Inflammatory macrophage treated with lipopolysaccharide for 1 hour (primary cell): ENCODE measurements around the gene HBZ.
A peak's percentile ranks its signal among the peaks of the same experiment; 100 is the strongest.
"Not testable (repeated sequence)": the region's sequence is repeated elsewhere in the genome, so short reads cannot be mapped to it uniquely, and the experiment has no call there.

Experiments used
- DNase-seq, 2 donors: peaks; one replicate each; pipeline ENCODE4 v3.0.0-alpha.2; 2020 to 2022

The HBZ gene

GRCh38 chr16:138049-138417, 14.4 kb upstream of the HBZ start:
- no peak for DNase-seq

DNA sequence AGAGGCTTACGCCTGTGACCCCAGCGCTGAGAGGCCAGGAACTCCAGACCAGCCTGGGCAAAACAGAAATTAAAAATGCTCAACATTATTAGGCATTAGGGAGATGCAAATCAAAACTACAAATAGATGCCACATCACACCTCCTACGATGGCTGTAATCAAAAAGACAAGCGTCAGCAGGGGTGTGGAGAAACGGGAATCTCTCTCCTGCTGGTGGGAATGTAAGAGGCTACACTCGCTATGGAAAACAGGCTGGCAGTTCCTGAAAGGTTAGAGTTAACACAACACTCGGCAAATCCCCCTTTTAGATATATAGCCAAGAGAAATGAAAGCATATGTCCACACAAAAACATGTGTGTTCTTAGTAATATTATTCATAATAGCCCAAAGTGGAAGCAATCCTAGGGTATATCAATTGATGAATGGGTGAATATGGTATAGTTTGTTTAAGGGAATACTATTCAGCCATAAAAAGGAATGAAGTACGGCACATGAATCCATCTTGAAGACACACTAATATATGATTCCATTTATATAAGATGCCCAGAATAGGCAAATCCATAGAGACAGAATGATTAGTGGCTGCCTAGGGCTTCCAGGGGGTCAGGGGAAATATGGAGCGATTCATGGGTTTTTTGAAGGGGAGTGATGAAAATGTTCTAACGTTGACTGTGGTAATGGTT, 12.1 kb upstream of the HBZ start:
- no peak for DNase-seq

DNA sequence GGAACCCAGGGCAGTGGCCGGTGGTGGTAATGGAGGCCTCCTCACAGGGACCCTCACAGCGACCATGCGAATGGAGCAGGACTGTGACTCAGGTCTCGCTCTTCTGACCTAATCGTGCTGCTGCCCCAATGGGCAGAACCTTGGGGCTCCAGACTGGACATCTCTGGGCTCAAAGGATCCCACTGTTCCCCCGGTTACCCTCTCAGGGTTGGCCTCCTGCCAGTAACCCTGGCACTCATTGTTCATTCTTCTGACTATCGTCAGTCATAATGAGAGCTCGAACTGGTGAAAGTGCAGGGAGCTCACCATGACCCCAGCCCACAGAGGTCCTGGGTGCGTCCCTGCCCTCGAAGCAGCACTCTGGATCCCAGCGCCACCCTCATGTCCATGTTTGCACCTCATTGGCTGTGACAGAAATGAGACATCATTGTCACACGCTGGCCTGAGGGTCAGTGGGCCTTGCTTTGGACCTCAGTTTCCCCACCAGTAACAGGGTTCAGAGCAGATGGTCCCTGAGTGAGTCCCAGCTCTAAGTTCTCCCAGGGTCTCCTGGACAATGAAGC, 10.0 kb upstream of the HBZ start:
- DNase-seq, result no peak

DNA sequence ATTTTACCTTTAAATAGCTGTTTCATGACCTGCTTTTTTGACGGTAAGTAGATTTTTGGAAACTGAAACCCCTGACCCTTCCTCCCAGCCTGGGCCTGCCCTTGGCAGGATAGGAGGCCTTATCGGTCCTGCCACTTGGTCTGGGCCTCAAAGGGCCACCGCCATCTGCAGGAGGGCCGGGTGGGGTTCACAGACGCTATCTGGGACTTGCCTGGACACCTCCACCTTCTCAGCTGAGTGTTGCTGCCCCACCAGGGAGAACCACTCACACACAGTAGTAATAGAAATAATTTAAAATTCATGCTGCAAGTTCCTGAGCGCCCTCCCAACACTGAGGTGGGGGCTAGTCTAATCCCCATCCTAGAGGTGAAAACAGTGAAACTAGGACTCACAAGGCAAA, 9.4 kb upstream of the HBZ start:
- no peak for DNase-seq

GRCh38 chr16:143456-143855, 9.0 kb upstream of the HBZ start:
- no peak for DNase-seq

DNA sequence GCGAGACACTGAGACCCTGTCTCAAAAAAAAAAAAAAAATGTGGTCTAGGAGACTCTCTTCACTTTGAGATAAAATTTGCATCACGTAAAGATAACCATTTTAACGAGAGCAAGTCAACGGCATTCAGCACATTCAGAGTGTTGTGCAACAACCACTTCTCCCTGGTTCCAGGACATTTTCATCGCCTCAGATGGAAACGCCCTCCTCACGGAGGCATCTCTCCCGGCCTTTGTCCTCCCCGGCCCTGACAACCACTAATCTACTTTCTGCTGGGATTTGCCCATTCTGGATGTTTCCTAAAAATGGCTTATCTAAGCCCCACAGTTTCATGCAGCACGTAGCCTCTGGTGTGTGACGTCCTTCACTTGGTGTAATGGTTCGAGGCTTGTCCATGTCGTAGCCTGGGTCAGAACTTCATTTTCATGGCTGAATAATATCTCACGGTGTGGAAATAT, 7.6 kb upstream of the HBZ start:
- DNase-seq, result no peak

DNA sequence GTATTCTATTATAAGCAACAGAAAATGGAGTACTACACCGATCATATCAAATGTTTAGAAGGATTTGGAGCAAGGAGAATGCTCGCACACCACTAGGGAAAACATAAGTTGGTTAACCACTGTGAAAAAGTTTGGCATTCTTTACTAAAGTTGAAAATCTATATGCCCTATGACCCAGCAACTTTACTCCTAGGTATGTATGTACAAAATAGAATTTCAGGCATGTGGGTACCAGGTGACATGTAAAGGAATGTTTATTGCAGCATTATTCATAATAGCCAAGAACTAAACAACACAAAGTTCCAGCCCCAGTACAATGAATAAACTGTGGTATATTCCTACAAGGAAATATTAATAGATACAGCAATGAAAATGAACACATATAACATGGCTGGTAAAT, 5.8 kb upstream of the HBZ start:
- no peak for DNase-seq

DNA sequence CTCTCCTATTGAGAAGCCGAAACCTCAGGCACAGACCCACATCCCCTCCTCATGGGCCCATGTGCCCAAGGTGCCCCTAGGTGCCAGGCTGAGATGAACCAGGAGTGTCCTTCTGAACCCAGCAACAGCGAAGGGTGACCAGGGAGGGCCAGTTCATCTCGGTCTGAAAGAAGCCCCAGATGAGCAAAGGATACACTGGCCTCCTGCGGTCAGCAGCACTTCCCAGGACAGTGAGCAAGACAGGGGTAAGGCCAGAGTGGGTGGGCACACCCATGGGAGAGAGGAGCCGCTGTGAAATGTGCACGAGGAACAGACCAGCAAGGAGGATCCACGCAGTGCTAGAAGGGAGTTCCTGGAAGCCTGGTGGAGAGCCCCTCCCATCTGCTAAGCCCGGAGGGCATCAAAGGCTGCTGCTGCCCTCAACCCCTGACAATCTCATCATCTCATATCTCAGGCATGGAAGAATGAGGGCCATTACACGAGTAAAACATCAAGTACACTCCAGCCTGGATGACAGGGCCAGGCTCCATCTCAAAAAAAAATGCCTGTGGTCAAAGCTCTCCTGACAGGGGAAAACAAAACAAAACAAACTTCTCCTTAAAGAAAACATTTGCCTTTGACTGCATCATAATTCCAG, 3.3 kb upstream of the HBZ start:
- no peak for DNase-seq

DNA sequence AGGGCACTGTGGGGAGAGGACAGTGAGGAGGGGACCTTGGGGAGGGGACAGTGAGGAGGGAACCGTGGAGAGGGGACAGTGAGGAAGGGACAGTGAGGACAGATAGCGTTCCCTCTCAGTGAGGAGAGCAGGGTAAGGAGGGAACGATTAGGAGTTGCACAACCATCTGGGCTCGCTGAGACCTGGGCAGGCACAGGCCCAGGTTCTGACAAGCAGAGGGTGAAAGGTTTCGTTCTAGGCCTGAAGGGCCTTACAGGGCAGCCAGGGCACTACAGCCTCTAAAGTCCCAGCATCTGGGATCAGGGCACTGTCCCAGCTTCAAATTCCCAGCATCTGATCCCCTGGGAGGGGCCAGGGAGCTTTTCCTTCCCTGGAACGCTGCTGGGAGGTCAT, 681 bp downstream of the HBZ start:
- DNase-seq, result not testable (repeated sequence)

- not testable (repeated sequence) for DNase-seq
Observed at GRCh38 chr16:153550-154216, 1.2 kb downstream of the HBZ start.

DNA sequence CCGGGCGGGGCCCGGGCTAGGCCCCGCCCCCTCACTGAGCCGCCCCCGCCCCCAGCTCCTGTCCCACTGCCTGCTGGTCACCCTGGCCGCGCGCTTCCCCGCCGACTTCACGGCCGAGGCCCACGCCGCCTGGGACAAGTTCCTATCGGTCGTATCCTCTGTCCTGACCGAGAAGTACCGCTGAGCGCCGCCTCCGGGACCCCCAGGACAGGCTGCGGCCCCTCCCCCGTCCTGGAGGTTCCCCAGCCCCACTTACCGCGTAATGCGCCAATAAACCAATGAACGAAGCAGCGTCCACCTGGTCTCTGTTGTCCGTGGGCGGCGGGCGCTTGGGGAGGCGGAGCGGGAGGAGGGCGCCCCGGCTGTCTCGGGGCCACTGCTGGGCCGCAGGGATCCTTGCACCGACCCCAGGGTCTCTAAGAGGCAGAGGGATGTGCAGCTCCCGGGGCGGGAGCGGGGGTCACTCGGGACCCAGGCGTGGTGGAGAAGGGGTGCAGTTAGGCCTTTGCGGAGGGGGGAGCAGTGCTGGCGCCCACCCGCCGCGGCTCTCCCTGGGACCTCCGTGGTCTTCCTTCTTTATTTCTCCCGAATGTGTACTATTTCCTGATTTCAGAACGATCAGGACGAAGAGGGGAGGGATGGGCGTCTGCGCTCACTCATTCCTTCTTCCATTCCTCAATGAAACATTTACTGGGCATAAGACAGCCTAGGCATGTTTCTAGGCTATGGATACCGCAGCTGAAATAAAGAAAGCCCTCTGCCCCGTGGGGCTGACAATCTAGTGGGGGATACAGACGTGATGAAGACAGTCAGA, 2.0 kb downstream of the HBZ start:
- DNase-seq, result peak in 1 of 2 donors; percentile 8

GRCh38 chr16:155031-155398, 2.6 kb downstream of the HBZ start:
- DNase-seq, result no peak

GRCh38 chr16:159136-159849, 6.8 kb downstream of the HBZ start:
- no peak for DNase-seq

DNA sequence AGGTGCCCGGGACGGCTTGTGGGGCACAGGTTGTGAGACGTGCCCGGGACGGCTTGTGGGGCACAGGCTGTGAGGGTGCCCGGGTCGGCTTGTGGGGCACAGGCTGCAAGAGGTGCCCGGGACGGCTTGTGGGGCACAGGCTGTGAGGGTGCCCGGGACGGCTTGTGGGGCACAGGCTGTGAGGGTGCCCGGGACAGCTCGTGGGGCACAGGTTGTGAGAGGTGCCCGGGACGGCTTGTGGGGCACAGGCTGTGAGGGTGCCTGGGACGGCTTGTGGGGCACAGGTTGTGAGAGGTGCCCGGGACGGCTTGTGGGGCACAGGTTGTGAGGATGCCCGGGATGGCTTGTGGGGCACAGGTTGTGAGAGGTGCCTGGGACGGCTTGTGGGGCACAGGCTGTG, 7.8 kb downstream of the HBZ start:
- not testable (repeated sequence) for DNase-seq

- DNase-seq, result no peak
Observed at GRCh38 chr16:160691-161190, 8.3 kb downstream of the HBZ start.

- DNase-seq, result no peak
Observed at GRCh38 chr16:162271-162991, 10.0 kb downstream of the HBZ start.

DNA sequence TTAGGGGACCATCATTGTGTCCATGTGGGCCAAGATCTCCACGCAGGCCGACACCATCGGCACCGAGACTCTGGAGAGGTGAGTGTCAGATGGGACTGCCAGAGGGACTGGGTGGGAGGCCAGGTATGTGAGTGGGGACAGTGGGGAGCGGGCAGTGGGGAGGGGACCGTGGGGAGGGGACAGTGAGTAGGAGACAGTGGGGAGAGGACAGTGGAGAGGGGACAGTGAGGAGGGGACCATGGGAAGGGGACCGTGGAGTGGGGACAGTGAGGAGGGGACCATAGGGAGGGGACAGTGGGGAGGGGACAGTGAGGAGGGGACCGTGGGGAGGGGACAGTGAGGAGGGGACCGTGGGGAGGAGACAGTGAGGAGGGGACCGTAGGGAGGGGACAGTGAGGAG, 10.7 kb downstream of the HBZ start:
- DNase-seq, result not testable (repeated sequence)

DNA sequence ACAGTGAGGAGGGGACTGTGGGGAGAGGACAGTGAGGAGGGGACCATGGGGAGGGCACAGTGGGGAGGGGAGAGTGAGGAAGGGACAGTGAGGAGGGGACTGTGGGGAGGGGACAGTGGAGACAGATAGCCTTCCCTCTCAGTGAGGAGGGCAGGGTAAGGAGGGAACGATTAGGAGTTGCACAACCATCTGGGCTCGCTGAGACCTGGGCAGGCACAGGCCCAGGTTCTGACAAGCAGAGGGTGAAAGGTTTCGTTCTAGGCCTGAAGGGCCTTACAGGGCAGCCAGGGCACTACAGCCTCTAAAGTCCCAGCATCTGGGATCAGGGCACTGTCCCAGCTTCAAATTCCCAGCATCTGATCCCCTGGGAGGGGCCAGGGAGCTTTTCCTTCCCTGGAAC, 11.3 kb downstream of the HBZ start:
- not testable (repeated sequence) for DNase-seq

DNA sequence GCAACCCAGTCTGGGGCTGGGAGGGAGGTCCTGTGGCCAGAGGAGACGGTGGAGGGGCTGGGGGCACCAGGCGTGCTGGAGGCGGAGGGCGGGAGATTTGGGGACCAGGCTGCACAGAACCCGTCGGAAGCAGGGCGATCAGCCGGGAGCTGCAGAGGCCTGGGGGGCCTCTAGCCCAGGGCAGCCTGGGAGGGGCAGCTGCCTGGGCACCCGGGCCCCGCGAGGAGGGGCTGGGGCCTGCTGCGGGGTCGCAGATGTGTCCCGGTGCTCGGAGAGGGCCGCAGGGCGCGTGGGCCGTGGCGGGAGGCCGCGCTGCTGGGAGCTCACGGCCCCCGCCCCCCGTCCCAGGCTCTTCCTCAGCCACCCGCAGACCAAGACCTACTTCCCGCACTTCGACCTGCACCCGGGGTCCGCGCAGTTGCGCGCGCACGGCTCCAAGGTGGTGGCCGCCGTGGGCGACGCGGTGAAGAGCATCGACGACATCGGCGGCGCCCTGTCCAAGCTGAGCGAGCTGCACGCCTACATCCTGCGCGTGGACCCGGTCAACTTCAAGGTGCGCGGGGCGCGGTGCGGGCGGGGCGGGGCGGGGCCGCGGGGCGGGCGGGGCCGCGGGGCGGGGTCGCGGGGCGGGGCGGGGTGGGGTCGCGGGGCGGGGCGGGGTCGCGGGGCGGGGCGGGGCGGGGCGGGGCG, 11.8 kb downstream of the HBZ start:
- not testable (repeated sequence) for DNase-seq

DNA sequence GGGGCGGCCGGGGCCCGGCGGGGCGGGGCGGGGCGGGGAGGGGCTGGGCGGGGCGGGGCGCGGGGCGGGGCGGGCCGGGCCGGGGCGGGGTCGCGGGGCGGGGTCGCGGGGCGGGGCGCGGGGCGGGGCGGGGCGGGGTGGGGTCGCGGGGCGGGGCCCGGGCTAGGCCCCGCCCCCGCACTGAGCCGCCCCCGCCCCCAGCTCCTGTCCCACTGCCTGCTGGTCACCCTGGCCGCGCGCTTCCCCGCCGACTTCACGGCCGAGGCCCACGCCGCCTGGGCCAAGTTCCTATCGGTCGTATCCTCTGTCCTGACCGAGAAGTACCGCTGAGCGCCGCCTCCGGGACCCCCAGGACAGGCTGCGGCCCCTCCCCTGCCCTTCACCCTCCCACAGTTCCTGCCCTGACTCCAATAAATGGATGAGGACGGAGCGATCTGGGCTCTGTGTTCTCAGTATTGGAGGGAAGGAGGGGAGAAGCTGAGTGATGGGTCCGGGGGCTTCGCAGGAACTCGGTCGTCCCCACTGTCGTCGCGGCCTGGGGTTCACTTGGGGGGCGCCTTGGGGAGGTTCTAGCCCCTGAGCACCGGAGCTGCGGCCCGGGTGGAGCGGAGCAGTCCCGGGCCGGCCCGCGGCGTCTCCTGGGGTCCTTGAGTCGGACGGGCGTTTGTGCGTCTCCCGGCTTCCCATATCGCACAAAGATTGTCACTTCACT, 12.5 kb downstream of the HBZ start:
- DNase-seq, result no peak
